DMS 273 treated with DMSO at 0.1 percent for 48 hours (cell line): Measurements from ENCODE around the gene SLC46A3.
"Not testable (repeated sequence)": the region's sequence is repeated elsewhere in the genome, so short reads cannot be mapped to it uniquely, and the experiment has no call there.

Experiments
- DNase-seq: peaks from one replicate; lab custom pipeline; 2025; lab: John Stamatoyannopoulos, UW

The SLC46A3 gene

DNA sequence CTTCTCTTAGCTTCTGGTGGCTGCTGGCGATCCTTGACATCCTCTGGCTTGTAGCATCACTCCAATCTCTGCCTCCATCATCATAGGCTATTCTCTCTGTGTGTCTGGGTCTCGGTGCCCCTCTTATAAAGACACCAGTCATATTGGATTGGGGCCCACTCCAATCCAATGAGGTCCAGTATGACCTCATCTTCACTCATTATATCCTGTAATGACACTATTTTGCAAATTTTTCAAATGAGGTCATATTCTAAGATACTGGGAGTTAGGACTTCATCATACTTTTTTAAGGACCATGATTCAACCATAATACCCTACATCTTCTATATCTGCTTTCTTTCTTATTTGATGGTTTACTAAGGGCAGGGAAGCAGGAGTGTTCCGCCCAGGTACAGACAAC lies 12.0 kb upstream of the SLC46A3 start:
- no peak for DNase-seq

DNA sequence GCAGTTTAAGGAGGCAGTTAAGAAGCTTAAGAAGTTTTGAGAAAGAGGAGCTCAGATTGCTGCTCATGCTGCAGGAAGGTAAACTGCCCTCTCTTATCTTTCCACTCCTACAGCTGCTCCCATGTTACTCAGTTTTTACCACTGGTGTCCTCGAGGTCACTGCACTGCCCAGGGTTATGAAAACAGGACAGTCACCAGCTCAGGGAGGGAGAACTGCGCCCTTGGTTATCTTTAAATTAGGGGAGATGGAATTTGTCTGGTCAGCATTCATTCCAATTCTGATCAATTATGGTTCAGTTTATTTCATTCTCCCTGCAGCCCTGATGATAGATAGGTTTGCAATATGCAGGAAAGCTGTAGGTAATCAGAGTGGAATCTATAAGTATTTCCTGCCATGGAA lies 10.8 kb upstream of the SLC46A3 start:
- DNase-seq, result no peak

- DNase-seq, result no peak
Measured at GRCh38 chr13:28728642-28729041, 9.9 kb upstream of the SLC46A3 start.

GRCh38 chr13:28725046-28725610 lies 6.4 kb upstream of the SLC46A3 start:
- no peak for DNase-seq

DNA sequence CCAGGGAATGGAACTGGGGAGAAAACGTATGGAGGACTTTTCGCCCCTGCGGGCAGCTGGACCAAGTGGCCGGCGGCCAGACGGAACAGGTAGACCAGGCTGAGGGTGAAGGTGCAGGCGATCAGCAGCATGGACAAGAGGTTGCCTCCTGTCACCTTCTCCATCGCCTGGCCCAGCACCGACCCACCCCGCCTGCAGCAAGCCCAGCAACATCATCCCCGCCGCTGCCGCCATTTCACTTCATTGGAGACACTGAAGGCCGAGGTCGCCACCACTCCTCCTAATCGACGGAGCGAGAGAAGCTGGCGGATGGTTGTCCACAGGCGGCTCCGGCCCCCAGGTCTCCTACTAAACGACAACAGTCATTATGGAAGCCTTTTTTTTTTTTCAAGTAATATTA lies 5.0 kb upstream of the SLC46A3 start:
- no peak for DNase-seq

DNA sequence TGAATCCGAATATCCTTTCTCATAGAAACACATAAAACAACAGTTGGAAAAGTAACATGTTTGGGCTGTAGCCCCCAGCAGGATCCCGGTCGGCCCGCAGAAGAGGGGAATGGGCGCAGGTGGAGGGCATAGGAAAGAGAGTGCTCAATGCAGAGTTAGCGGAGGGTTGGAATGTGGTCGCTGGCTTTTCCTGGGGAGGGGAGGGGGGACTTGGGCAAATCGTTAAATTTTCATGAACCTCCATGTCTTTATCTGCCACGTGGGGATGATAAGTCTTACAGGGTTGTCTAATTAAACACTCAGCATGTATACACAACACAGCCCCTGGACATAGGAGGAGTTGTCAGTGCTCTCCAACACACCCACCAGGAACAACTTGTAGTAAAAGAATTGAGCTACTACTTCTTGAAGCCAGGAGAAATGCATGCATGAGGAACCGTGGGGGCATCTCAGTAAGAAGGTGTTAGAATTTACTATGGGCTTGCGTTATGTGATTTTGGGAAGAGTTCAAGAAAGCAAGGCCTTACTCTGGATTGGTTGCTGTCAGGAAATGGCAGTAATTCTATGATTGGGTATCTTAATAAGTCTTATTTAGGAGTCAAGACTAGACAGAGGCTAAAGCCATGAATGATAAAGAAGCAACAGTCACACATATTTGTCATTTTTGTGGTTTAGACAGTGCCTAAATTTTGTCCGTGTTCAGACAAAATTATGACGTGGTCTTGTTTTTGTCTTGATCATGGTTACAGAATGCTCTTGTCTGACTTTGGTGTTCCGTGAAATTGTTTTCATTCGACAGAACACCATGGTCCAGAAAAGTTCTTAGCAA lies 671 bp upstream of the SLC46A3 start:
- no peak for DNase-seq

- DNase-seq, result no peak
Measured at GRCh38 chr13:28718196-28718542, 601 bp downstream of the SLC46A3 start.

- DNase-seq, result no peak
Measured at GRCh38 chr13:28717170-28717569, 1.6 kb downstream of the SLC46A3 start.

DNA sequence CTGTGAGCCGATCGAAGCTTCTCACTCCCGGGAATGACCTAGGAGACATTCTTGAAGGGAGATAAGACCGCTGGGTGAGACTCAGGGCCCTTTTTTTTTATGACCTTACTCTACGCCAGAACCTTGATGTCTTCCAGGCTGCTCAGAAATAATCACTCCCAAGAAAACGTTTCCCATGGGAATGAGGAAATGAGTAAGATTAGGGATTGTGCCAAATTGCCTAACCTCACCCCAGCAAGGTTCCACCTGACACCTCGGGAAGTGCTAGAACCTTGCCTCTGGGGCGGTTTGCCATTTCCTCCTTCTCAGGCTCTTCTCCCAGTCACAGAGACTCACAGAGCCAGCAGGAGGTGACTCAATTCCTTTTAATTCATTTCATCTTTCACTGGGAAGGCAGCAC lies 2.3 kb downstream of the SLC46A3 start:
- no peak for DNase-seq

DNA sequence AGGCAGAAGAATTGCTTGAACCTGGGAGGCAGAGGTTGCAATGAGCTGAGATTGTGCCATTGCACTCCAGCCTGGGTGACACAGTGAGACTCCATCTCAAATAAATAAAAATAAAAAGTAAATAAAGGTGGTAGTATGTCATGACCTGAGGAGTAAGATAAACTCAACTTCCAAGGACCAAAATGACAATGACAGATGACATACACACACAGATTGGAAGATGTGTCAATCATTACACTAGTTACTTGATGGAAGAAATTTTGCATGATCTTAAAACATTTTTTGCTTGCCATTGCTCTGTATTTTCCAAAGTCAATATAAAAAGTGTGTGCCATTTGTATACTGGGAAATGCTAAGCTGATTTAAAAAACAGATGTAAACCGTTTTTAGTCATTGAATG lies 4.1 kb downstream of the SLC46A3 start:
- DNase-seq, result no peak

- no peak for DNase-seq
Measured at GRCh38 chr13:28710161-28710560, 8.6 kb downstream of the SLC46A3 start.

GRCh38 chr13:28707629-28708427 lies 10.9 kb downstream of the SLC46A3 start:
- peak; percentile 72 for DNase-seq

DNA sequence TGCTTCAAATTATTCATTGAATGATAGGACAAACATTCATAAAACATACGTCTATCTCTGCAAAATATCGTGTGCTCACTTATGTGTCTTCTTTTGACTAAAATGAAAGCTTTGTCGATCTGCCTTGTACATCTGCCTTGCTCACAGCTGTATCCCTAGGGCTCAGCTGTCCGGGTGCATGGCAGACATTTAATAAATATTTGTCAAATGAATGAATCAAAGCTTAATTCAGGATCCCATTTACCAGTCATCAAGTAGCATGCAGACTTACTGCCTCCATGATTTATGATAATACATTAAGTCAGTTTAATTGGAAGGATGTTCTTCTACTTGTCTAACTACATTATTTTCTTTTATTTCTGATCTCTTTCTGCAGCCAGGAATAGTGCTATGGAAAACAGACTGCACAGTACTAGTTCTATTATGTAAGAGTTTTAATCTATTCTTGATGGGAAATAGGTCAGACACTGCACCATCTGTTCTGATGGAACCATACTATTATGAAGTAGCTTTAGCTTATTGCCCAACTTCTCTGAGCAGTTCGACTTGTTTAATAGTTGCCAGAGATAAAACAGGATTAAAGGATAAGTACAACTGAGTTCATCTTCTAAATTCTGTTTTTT lies 13.2 kb downstream of the SLC46A3 start:
- DNase-seq, result peak; percentile 7

DNA sequence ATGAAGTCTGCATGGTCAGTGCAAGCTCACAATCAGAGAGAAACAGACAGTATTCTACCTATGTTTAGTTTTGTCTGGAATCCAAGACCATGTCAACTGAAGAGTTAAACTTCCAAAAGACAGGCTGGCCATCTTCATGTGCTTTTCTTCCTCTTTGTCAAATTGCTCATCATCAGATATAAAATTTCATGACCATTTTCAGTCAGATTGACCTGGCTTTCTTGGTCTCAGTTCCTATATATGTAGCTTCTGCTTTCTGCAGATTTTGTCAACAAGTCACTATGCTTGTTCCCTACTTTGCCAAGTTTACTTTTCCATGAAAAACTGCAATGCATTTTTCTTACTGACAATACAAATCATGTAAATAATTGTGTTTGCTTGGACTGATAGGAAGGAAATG lies 13.9 kb downstream of the SLC46A3 start:
- no peak for DNase-seq

DNA sequence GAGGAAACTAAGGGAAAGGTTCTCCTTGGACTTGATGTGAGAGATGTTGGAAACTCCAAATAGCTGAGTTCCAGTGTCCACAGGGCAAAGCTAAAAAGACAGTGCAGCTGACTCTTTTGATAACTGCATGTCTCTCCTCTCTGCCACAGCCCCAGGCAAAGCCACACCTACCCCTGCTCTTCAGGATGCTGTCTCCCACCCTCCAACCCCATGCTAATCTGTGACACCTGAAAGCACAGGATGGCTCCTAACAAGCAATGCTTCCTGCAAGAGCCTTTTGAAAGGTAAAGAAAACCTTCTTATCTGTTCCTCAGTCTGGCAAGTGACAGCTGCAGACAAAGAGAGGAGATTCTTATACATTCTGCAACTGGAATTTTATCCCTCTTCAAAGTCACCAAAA lies 14.5 kb downstream of the SLC46A3 start:
- DNase-seq, result no peak

DNA sequence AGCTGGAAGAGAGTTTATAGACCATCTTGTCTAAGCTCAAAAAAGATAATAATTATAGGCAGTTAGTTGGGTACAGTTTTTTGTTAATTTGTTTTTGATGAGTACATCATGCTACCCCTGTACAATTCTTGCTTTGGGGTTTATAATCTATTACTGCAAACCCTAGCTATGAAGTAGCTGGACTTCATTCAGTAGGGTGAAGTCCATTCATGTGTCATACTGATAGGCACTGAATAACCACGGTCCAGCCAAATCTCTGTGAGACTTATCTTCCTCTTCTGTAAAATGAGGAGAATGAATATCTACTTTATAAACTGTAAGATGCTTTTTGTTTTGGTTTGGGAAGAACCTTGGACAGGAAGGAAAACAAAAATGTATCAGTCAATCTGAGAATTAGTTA lies 19.5 kb downstream of the SLC46A3 start:
- no peak for DNase-seq

GRCh38 chr13:28697441-28697840 lies 21.3 kb downstream of the SLC46A3 start:
- DNase-seq, result no peak

GRCh38 chr13:28693605-28694491 lies 24.9 kb downstream of the SLC46A3 start:
- DNase-seq, result not testable (repeated sequence)

GRCh38 chr13:28685892-28686291 lies 32.9 kb downstream of the SLC46A3 start:
- DNase-seq, result no peak

GRCh38 chr13:28685114-28685513 lies 33.7 kb downstream of the SLC46A3 start:
- DNase-seq, result no peak

DNA sequence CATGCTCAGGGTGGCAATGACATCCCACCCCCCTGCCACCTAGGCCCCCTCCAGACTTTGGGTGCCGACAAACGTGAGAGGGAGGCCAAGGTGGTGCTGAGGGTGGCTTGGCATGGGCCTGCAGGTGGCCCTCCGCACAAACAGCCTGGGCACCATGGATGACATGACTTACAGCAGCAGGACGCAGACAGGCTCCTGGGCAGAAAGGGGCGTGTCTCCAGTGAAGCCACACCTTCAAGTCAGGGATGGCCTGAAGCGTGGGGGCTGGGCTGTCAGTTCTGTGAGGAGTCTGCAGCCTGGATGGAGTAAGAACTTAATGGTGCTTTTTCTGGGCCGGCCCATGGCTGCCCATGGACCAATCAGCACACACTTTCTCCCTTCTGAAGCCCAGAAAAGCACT lies 34.5 kb downstream of the SLC46A3 start:
- no peak for DNase-seq

DNA sequence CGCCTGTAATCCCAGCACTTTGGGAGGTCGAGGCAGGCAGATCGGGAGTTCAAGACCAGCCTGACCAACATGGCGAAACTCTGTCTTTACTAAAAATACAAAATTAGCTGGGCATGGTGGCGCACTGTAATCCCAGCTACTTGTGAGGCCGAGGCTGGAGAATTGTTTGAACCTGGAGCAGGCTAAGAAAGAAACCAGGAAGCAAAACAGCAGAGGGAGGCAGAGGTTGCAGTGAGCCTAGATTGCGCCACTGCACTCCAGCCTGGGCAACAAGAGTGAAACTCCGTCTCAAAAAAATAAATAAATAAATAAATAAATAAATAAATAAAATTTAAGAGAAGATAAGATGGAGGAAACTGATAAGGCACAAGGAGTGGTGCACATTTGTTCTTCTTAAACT lies 35.6 kb downstream of the SLC46A3 start:
- not testable (repeated sequence) for DNase-seq
